GM19351 (cell line): ENCODE results near the gene CYP2J2.
"Not testable (repeated sequence)": the region's sequence is repeated elsewhere in the genome, so short reads cannot be mapped to it uniquely, and the experiment has no call there.

Source experiments
- ATAC-seq: cut with Tn5 transposase; IDR thresholded peaks from one replicate; pipeline ENCODE4 v1.9.1; 2021; ENCODE audit warnings: mild to moderate bottlenecking, moderate library complexity; ENCODE audit not compliant: unreplicated experiment

Gene CYP2J2

DNA sequence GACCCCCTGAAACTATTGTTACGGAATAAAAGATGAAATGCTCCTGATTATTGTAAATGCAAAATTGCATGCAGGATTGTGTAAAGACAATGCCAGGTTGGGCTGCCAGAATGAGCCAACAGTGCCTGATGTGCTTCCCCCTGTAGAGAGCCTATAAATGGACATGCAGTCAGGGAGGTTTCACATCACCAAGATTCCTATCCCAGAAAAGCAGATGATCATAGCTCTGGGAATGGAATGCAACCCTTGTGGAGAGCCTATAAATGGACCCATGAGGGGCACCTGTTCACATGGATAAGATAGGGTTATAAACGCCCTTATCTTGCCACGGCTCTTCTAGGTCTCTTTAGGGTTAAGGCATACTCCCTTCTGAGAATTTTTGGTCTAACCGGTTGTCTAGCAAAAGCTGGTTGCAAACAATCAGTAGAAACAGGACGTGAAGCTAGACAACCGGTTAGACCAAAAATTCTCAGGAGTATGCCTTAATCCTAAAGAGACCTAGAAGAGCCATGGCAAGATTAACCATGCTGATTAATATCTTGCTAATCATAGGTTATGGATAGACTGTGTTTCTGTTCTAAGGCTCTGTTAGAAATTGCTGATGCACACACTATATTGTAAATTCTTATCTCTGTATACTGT is 5.2 kb downstream of the CYP2J2 start:
- not testable (repeated sequence) for ATAC-seq

DNA sequence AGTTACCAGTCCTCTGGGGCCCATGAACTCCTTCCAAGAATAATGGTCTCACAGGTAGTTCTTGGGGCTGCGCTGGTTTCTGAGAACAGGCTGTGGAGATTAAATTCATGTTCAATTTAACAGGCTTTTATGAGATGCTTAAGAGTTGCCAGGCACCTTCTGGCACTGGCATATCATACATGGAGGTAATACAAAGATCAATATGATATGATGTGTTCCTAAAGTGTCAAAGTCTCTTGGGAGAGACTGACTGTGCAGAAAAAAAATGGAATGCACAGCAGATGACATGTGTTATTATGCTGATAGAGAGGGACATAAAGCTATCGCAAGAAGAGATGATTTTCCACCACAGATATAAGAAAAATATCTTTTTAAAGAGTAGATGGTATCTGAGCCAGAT is 6.8 kb downstream of the CYP2J2 start:
- ATAC-seq = no peak

DNA sequence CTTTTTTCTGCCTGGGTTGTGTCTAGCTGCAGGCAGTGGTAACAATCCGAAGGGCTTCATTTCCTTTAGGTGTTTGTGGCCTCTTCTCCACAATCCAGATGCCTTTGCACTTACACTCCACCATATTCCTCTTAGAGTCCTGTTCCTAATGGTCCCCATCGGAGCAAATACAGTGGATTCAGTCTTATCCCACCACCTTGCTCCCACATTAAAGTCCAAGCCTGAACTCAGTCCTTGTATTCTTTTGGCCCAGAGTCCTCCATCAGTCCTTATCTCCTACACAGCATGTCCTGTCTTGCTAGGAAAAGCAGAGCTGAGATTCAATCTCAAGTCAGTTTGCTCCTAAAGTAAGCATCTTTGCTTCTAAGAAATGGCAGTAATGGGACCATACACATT is 8.8 kb downstream of the CYP2J2 start:
- no peak for ATAC-seq

DNA sequence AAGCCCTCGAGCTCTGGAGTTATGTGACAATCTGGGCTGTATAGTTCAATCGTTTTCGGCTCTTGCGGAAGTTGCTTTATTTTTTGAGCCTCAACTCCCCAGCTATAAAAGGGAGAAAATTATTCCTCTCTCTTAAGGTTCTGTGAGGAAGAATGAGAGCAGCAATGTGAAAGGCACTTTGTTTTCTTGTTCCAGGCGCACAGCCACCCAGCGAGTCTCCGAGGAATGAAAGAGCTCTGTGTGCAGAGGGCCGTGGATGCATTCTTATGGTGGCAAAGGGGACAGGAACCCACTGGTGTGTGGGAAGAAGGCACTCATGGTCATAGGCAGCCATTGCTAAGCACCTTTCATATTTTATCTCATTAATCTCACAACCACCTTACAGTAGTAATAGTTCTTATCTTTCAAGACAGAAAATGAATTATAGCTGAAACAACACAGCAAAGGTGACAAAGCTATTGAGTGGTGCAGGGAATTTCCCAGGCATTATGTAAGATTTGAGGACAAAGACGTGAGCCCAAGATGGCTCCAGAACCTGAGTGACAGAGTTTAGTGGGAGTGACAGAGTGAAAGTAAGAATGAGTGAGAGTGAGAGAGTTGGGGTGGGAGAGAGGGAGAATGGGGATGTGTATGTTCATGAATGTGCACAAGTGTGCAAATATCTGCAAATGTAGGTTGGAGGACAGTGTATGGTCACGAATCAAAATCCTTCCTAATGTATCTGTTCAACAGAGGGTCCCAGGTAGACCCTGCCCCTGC is 9.4 kb downstream of the CYP2J2 start:
- ATAC-seq = no peak

DNA sequence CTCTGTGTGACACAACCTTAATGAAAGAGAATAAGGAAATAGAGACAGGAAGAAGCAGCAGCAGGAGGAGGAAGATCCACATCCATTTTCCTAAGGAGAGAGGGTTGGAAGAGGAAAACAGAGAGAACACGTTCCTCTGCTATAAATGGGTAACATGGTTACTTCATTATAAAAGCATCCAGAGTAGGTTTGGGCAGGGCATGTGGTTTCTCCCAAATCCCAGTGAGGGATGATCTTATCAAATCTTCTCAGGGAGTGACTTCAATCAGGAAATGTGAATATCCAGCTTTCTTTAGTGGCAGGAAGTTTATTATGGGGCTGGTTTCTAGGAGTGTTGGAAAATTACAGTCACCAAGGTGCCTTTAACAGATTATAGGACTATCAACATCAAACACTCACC is 11.1 kb downstream of the CYP2J2 start:
- no peak for ATAC-seq

DNA sequence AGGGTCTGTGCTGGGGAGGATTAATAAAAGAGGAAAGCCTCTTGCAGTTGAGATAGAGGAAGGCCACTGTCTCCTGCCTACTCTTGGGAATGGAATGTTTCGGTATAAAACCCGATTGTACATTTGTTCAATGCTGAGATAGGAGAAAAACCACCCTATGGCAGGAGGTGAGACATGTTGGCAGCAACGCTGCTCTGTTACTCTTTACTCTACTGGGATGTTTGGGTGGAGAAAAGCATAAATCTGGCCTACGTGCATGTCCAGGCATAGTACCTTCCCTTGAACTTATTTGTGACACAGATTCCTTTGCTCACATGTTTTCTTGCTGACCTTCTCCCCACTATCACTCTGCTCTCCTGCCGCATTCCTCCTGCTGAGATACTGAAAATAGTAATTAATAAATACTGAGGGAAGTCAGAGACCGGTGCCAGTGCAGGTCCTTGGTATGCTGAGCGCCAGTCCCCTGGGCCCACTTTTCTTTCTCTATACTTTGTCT is 11.7 kb downstream of the CYP2J2 start:
- ATAC-seq = not testable (repeated sequence)

DNA sequence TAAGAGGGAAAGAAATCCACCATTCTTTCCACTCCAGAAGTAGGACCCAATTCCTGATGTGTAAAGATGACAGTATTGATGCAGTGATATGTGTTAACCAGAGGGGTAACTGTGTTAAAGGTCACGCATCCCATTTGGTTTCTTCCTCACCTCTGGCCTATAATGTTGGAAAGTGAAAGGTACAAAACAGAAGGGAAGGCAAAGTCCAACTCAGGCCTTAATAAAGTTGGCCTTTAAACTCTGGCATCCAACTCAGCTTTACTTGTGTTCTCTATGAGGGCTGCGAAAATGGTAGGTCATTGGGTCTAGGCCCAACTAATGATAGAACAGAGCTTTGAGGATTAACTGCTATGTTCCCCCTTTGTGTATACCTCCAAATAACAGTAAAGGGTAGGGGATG is 17.9 kb downstream of the CYP2J2 start:
- ATAC-seq = no peak

DNA sequence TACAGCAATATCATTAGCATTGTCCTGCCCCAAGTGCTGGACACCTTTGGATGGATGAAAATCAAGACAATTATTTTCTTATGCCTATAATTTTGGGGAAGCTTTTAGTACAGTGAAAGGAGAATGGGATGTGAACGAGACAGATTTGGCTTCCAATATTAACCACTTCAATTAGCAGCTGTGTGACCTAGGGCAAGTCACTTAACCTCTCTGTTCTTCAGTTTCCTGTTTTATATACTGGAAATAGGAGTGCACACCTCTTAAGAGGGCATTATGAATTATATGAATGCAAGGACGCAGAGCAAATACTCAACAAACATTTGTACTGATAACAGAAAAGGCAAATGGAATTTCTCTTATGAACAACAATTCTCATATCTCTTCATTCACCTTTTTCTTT is 18.5 kb downstream of the CYP2J2 start:
- no peak for ATAC-seq

DNA sequence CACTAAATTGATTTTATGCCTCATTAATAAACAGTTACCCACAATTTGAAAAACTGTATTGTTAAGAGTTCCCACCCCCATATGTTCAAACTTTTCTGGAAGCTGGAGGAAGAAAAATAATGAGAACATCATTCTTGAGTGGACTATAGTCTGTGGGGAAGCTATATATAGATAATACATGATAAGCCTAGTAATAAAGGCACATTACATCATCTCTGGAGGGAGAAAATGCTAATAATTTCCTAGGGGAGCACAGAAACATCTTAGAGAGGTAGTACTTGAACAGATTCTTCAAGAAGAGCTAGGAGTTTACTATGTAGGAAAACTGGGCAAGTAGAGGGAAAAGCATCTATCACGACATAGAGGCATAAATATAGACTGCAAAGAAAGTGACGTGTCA is 19.6 kb downstream of the CYP2J2 start:
- ATAC-seq = no peak

DNA sequence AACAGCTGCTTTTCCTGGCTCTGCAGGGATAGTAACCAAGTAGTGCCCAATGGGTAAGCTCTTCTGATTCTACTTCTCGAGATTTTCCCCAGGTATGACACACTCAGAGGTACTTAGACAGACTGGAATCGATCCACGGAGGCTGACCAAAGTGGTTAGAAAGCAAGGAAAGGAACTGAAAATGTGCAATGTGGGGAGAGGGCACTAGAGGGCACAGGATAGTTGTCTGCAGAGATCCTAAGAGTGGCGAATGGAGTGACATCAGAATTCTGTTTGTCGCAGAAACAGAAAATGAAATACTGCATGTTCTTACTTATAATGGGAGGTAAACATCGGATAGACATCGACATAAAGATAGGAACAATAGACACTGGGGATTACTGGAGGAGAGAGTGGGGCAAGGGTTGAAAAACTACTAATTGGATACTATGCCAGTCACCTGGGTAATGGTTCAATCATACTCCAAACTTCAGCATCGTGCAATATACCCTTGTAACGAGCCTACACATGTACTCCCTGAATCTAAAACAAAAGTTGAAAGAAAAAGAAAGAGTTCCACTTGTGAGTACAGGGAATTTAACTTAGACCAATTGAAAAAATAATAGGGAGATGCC is 23.3 kb downstream of the CYP2J2 start:
- ATAC-seq = no peak

DNA sequence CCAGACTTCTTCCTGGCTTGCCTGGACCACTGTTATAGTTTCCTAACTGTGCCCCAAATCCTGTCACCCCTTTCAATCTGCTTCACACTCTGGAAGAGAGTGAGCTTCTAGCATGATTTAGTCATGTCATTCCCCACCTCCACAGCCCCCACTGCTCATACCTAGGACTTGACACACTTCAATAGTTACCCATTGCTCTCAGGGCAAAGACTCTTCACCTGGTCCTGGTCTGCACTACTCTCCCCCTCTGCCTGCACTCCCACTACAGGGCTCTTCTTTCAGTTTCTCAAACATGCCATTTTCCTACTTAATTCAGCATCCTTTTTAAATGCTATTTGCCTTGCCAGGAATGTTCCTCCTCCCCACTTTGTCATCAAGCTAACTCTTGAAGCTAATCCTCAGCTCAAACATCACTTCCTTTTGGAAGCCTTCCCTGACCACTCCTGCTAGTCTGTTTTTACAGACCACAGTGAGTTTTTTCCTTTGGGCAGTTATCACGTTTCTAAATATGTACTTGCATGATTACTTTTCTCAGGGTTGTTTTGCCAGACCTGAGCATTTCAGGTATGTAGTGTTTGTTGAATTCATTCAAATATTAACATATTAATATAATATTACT is 24.7 kb downstream of the CYP2J2 start:
- no peak for ATAC-seq

DNA sequence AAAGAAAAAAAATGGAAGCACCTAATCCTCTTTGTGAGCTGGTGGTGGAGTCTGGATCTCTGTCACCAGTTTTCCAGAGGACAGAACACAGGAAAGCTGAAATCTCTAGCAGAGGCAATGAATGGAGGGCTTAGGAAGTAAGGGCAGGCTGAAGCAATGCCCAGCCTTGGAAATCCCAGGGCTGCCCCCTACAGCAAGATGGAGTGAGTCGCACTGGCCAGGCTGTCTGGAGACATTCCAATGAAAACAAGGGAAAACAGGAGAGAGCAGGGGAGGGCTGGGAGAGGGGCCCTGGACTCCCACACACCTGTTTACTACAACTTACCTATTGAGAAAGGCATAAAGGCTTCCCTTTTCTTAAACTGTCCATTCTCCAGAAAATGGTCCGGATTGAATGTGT is 25.9 kb downstream of the CYP2J2 start:
- no peak for ATAC-seq

DNA sequence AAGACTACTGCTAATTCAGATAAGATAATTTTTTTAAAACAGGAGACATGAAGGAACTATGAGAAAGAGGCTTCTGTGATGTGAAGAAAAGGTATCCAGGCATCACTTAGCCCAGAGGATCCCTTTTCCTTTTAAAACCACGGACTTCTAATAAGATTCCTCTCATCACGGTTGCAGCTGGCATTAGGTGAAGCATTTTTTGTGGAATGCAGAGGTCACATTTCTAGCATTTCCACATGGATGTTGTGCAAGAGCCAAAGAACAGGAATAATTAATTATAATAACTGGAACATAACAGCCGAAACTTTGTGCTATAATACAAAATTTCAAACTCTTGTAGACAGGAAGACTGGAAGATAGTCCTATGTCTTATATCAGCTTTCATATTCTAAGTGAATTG is 27.6 kb downstream of the CYP2J2 start:
- no peak for ATAC-seq

DNA sequence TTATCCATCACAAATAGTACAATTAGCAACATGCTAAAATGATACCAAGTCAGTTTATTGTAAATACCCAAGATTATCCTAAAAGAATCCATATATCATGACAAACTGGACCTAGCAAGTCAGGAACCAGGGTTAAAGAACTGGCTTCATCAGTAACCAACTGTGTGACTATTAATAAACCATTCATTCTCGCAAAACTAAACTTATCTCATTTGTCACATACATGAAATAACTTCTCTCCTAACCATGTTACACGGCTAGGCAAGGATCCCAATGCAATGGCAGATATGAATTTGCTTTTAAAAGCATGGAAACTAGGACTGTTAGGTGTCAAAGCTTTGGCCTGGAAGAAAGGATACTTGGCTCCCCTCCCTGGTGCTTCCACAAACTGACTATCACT is 29.4 kb downstream of the CYP2J2 start:
- no peak for ATAC-seq

DNA sequence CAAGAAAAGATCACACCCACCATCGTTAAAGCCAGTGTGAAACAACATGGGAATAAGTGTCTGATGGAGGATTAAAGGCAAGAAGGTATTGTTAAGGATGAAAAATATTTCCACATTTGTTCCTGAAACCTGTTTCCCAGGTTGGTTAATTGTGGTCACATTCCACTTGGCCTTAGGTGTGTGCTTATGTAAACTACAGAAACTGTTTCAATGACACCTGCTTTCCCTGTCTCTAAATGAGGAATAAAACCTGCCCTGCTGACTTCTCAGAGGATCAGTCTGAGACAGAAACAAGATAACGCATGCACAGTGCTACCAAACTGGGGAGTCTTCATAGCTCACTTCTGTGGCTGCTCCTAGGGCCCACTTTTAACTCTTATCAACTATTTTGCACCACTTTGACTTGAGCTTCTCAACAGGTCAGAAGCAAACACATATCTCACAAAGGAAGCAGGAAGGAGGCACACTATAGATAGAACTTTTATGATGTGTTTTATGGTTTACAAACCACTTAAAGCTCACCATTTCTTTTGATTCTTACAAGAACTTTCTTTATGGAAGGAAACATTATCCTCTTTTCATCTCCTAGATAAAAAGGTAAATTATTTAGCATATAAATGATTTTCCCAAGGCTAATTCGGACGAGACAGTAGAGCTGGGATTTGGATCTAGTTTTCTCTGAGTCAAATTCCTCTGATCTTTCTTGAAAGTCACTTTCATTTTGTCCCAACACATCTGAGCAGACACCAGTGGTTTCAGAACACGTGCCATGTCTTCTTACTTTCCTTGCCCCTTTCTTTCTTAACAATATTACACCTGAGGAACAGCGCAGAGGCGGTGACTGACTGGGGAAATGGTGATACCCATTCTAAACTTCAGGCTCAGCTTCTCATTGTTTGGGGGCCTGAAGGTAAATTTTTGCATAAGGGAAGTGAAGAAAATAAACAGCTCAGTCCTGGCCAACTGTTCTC is 33.4 kb downstream of the CYP2J2 start:
- ATAC-seq = no peak

DNA sequence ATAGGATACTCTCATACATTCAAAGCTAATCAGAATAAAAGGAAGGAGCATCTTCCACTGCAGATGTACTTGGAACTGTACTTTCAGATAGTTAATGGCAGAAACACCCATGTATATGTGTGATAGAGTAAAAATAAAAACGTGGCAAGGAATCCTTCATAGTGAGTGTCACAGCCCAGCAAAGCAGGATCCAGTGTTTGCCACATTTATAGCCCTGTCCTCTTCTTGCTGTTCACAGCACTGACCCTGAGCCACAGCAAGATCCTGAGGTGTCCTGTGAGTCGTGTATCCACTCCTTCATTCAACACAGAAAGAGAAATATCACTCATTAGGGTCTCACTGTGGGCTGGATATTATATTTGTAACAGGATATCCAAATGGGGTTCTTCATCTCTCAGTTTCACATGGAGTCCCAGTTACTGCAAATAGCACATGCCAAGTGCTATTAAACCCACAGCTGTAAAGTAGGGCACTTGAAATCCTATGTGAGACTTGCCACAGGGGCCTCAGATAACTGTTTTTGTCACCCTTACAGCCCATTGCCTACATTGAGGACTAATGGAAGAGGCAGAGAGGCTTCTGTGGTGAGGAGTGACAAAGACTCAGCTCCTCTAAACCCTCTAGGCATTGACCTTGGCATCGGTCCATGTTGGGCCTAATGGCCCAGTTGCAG is 41.3 kb downstream of the CYP2J2 start:
- ATAC-seq = no peak

DNA sequence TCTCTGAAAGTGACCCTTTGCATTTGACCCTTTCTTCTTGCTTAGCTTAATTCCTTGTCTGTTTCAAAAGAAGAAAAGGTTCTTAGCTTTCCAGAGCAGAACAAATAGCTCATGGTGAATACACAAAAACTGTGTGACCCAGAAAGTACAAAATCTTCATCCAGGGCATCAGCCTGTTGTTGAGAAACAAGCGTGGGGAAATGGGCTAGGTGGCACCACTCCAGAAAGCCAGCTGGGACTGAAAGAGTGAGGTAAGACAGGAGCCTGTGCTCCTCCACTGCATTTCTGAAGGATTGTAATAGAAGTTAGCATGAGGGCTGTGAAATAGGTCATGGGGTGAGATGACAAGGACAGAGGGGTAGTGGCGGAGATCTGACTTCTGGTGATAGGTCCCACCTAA is 45.8 kb downstream of the CYP2J2 start:
- ATAC-seq = no peak

DNA sequence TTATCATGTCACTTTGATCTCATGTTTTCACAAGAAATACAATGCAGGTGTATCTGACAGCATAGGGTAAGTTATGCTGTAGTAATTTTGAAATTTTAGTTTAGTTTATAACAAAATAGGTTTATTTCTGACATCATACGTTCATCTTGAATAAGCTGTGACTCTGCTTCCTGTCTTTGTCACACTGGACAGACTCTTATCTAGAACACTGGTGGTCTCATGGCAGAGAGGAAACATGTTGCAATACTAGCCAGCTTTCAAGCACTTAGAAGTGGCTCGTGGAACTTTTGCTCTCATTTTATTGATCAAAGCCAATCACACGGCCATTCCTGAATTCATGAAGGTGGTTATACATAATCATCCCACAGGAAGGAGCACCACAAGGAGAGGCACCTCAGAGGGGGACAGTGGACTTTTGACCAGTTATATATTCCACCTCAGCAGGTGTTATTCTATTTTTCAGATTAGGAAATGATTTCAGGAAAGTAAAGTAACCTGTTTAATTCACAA is 46.5 kb downstream of the CYP2J2 start:
- ATAC-seq = no peak

DNA sequence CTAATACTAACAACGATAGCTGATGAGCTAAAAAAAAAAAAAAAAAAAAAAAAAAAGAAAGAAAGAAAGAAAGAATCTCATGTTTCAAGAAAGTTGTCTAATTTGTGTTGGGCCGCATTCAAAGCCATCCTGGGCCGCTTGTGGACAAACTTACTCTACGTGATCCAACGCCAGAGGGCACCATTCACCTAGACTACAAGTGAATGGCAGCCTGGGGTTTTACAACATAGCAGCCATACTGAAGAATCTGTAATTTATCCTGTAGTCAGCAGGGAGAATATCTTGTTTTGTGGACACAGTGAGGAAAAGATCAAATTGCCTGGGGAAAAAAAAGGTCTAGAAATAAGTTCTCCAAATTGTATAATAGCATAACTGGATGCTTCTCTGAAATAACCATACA is 47.0 kb downstream of the CYP2J2 start:
- ATAC-seq = peak; percentile 92

DNA sequence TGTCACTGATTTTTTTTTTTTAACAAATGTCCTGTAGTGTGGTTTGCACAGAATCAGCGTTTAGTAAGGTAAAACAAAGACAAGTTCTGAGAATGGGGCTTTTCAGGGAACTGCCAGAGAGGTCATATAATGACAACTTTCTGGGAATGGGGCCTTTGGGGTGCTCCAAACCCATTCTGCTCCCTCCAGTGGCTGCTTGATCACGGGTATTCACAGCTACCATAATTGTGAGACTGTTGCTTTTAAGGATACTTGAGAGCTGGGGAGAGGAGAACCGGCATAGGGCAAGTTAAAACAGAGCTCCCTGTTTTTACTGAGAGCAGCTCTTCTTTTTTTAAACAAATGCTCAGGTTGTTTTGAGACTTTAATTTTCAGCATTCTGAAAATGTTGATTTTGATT is 48.2 kb downstream of the CYP2J2 start:
- no peak for ATAC-seq
